Measurements from ENCODE around the gene SYNM. TPM values are rescaled to one million over a fixed set of nuclear protein-coding genes. Genes with fewer than 3 reads are reported as not detected.

Gene SYNM
- 3.2 and 3.6 TPM in 2 replicates for polyA plus RNA-seq (2011; rRNA removed)
- 5.4 and 5.7 TPM in 2 replicates for polyA minus RNA-seq (2011; rRNA and poly(A)+ RNA removed)

- no peak for DNase-seq (ENCODE audit: low read depth, low spot score)
Measured at GRCh38 chr15:99104788-99105513, at the start of gene SYNM. TSS of gene SYNM (plus strand) at chr15:99105080. CDS start at chr15:99105200, 120 bp downstream.

GRCh38 chr15:99055555-99056134 lies 49.2 kb upstream of the SYNM start:
- Histone ChIP-seq H3K27me3 (ENCODE audit: control insufficient read depth, insufficient read depth, low read length) (no peaks in the 10 kb centered on the region), H3K4me3 (ENCODE audit: low read depth, low read length) (no peak overlapping the region), H3K27ac (ENCODE audit: low read depth, low read length) (no peak overlapping the region), H3K9me3 (ENCODE audit: control insufficient read depth, insufficient read depth, low read length) (peaks cover 2% of the 10 kb centered on the region; the same call in 1 of the 2 replicates)
- no peak for TF ChIP-seq CTCF (IDR thresholded peaks at IDR 0.05; ENCODE audit: low read depth, low read length)
- CTCF ChIA-PET, result no interaction called here
- POLR2A ChIA-PET, result no interaction called here
- DNase-seq (ENCODE audit: low read depth, low spot score), result no peak

More at GRCh38 chr15:99104788-99105513, at the start of gene SYNM:
- POLR2A ChIA-PET, result interaction anchor here (0.5 to 1.9 kb wide), 4 partner anchors 19 to 294 kb away, joined by 4 to 7 read pairs (median 6); partner anchors contain the start of gene LRRC28
- peak within 1 kb of the TSS; percentile 62 for H3K4me3 ChIP-seq (ENCODE audit: low read depth, low read length)
- peaks cover 7% of the 10 kb centered on the region for H3K27me3 ChIP-seq (ENCODE audit: control insufficient read depth, insufficient read depth, low read length)
- H3K9me3 ChIP-seq (ENCODE audit: control insufficient read depth, insufficient read depth, low read length), result no peaks in the 10 kb centered on the region
- CTCF ChIA-PET, result interaction anchor here (0.5 to 3.0 kb wide), 17 partner anchors 9 to 707 kb away, joined by 3 to 26 read pairs (median 3); no protein-coding TSS in a partner anchor
- H3K27ac ChIP-seq (ENCODE audit: low read depth, low read length), result no peak within 1 kb of the TSS
- peak; percentile 42 for TF ChIP-seq CTCF (IDR thresholded peaks at IDR 0.05; ENCODE audit: low read depth, low read length)

- CTCF ChIA-PET, result interaction anchor here (0.6 to 2.2 kb wide), 5 partner anchors 8 to 277 kb away, joined by 3 to 10 read pairs (median 3); no protein-coding TSS in a partner anchor
- TF ChIP-seq CTCF (IDR thresholded peaks at IDR 0.05; ENCODE audit: low read depth, low read length), result no peak
- POLR2A ChIA-PET, result interaction anchor here (0.7 kb wide), 1 partner anchor 81 kb away, joined by 11 read pairs; no protein-coding TSS in a partner anchor
- Histone ChIP-seq H3K27ac (ENCODE audit: low read depth, low read length) (no peak overlapping the region), H3K9me3 (ENCODE audit: control insufficient read depth, insufficient read depth, low read length) (peaks cover 2% of the 10 kb centered on the region; the same call in 1 of the 2 replicates), H3K4me3 (ENCODE audit: low read depth, low read length) (no peak overlapping the region), H3K27me3 (ENCODE audit: control insufficient read depth, insufficient read depth, low read length) (no peaks in the 10 kb centered on the region)
- no peak for DNase-seq (ENCODE audit: low read depth, low spot score)
Measured at GRCh38 chr15:99057020-99057419, 47.9 kb upstream of the SYNM start.

GRCh38 chr15:99057697-99058420 lies 47.0 kb upstream of the SYNM start:
- Histone ChIP-seq H3K27me3 (ENCODE audit: control insufficient read depth, insufficient read depth, low read length) (no peaks in the 10 kb centered on the region), H3K4me3 (ENCODE audit: low read depth, low read length) (no peak overlapping the region), H3K9me3 (ENCODE audit: control insufficient read depth, insufficient read depth, low read length) (peaks cover 2% of the 10 kb centered on the region; the same call in 1 of the 2 replicates), H3K27ac (ENCODE audit: low read depth, low read length) (no peak overlapping the region)
- DNase-seq (ENCODE audit: low read depth, low spot score), result no peak
- no peak for TF ChIP-seq CTCF (IDR thresholded peaks at IDR 0.05; ENCODE audit: low read depth, low read length)
- ChIA-PET CTCF (interaction anchor here (0.6 to 2.2 kb wide), 15 partner anchors 9 to 538 kb away, joined by 3 to 10 read pairs (median 3); no protein-coding TSS in a partner anchor), POLR2A (no interaction called here)
